ENCODE results near the gene LRMDA. TPM values are rescaled to one million over a fixed set of nuclear protein-coding genes. Genes with fewer than 3 reads are reported as not detected.
"Not testable (repeated sequence)": the region's sequence is repeated elsewhere in the genome, so short reads cannot be mapped to it uniquely, and the experiment has no call there.

Gene LRMDA
- polyA plus RNA-seq, 1 donor (not counting 4 experiments of a cell fraction or from before 2014, with no cell fraction given): not detected

- TF ChIP-seq CTCF (optimal IDR thresholded peaks at IDR 0.05 in 1 of 3, IDR thresholded peaks at IDR 0.05 in 1 of 3, conservative IDR thresholded peaks at IDR 0.05 in 1 of 3; ENCODE audit: extremely low read depth in 1 of 3, insufficient read depth in 2 of 3, low read length in 3 of 3): no peak
- TF ChIP-seq EZH2 (IDR thresholded peaks at IDR 0.05; ENCODE audit: low read length): no peak
- dilution Hi-C loops (cut with MboI; ENCODE audit: extremely low pct_ligation_motif_present, low sequenced_read_pairs): no loop called here
- no peak overlapping the region for H3K9ac ChIP-seq (ENCODE audit: control insufficient read depth, extremely low read depth, insufficient read depth, low read length)
Measured at GRCh38 chr10:75605096-75605495, 173.7 kb downstream of the LRMDA start.

GRCh38 chr10:75605795-75606194 is 174.4 kb downstream of the LRMDA start:
- H2AFZ ChIP-seq (ENCODE audit: control insufficient read depth, low read length); H3K4me3 ChIP-seq (ENCODE audit: control insufficient read depth in 2 of 3, extremely low read depth in 1 of 3, insufficient read depth in 2 of 3, low read depth in 1 of 3, low read length in 3 of 3); FAIRE-seq; H3K9ac ChIP-seq (ENCODE audit: control insufficient read depth, extremely low read depth, insufficient read depth, low read length); H3K4me2 ChIP-seq (ENCODE audit: control insufficient read depth, extremely low read depth, insufficient read depth, low read depth, low read length); H4K20me1 ChIP-seq (ENCODE audit: control insufficient read depth, extremely low read depth, insufficient read depth, low read length); H3K9me1 ChIP-seq (ENCODE audit: control insufficient read depth, extremely low read depth, insufficient read depth, low read length); H3K4me1 ChIP-seq (ENCODE audit: control insufficient read depth, extremely low read depth, insufficient read depth, low read length); H3K27me3 ChIP-seq (ENCODE audit: control insufficient read depth, extremely low read depth, insufficient read depth, low read length); H3K9me3 ChIP-seq (ENCODE audit: control insufficient read depth, low read depth, low read length); DNase-seq (ENCODE audit: low read depth, low spot score); H3K27ac ChIP-seq (ENCODE audit: control insufficient read depth, insufficient read depth, low read length); H3K79me2 ChIP-seq (ENCODE audit: control insufficient read depth, insufficient read depth, low read length); H3K36me3 ChIP-seq (ENCODE audit: control insufficient read depth in 2 of 2, extremely low read depth in 1 of 2, insufficient read depth in 2 of 2, low read length in 2 of 2); dilution Hi-C loops (cut with MboI; ENCODE audit: extremely low pct_ligation_motif_present, low sequenced_read_pairs): not testable (repeated sequence)

More at GRCh38 chr10:75605096-75605495, 173.7 kb downstream of the LRMDA start:
- H3K9me3 ChIP-seq (ENCODE audit: control insufficient read depth, low read depth, low read length): no peaks in the 10 kb centered on the region
- no peak overlapping the region for H2AFZ ChIP-seq (ENCODE audit: control insufficient read depth, low read length)
- no peaks in the 10 kb centered on the region for H3K27me3 ChIP-seq (ENCODE audit: control insufficient read depth, extremely low read depth, insufficient read depth, low read length)
- no peaks in the 10 kb centered on the region for H3K79me2 ChIP-seq (ENCODE audit: control insufficient read depth, insufficient read depth, low read length)
- FAIRE-seq: no peak
- H3K36me3 ChIP-seq (ENCODE audit: control insufficient read depth in 2 of 2, extremely low read depth in 1 of 2, insufficient read depth in 2 of 2, low read length in 2 of 2): no peaks in the 10 kb centered on the region
- no peaks in the 10 kb centered on the region for H3K4me1 ChIP-seq (ENCODE audit: control insufficient read depth, extremely low read depth, insufficient read depth, low read length)
- DNase-seq (ENCODE audit: low read depth, low spot score): no peak
- no peaks in the 10 kb centered on the region for H3K9me1 ChIP-seq (ENCODE audit: control insufficient read depth, extremely low read depth, insufficient read depth, low read length)
- H3K27ac ChIP-seq (ENCODE audit: control insufficient read depth, insufficient read depth, low read length): no peak overlapping the region
- H3K4me2 ChIP-seq (ENCODE audit: control insufficient read depth, extremely low read depth, insufficient read depth, low read depth, low read length): no peak overlapping the region
- H3K4me3 ChIP-seq (ENCODE audit: control insufficient read depth in 2 of 3, extremely low read depth in 1 of 3, insufficient read depth in 2 of 3, low read depth in 1 of 3, low read length in 3 of 3): no peak overlapping the region
- no peaks in the 10 kb centered on the region for H4K20me1 ChIP-seq (ENCODE audit: control insufficient read depth, extremely low read depth, insufficient read depth, low read length)

- no peak overlapping the region for H3K4me2 ChIP-seq (ENCODE audit: control insufficient read depth, extremely low read depth, insufficient read depth, low read depth, low read length)
- FAIRE-seq: no peak
- dilution Hi-C loops (cut with MboI; ENCODE audit: extremely low pct_ligation_motif_present, low sequenced_read_pairs): no loop called here
- no peak for DNase-seq (ENCODE audit: low read depth, low spot score)
- no peaks in the 10 kb centered on the region for H3K79me2 ChIP-seq (ENCODE audit: control insufficient read depth, insufficient read depth, low read length)
- TF ChIP-seq CTCF (optimal IDR thresholded peaks at IDR 0.05 in 1 of 3, IDR thresholded peaks at IDR 0.05 in 1 of 3, conservative IDR thresholded peaks at IDR 0.05 in 1 of 3; ENCODE audit: extremely low read depth in 1 of 3, insufficient read depth in 2 of 3, low read length in 3 of 3) (no peak), EZH2 (IDR thresholded peaks at IDR 0.05; ENCODE audit: low read length) (no peak)
- no peaks in the 10 kb centered on the region for H3K36me3 ChIP-seq (ENCODE audit: control insufficient read depth in 2 of 2, extremely low read depth in 1 of 2, insufficient read depth in 2 of 2, low read length in 2 of 2)
- no peaks in the 10 kb centered on the region for H3K9me1 ChIP-seq (ENCODE audit: control insufficient read depth, extremely low read depth, insufficient read depth, low read length)
- no peaks in the 10 kb centered on the region for H3K9me3 ChIP-seq (ENCODE audit: control insufficient read depth, low read depth, low read length)
- H3K4me3 ChIP-seq (ENCODE audit: control insufficient read depth in 2 of 3, extremely low read depth in 1 of 3, insufficient read depth in 2 of 3, low read depth in 1 of 3, low read length in 3 of 3): no peak overlapping the region
- no peak overlapping the region for H3K27ac ChIP-seq (ENCODE audit: control insufficient read depth, insufficient read depth, low read length)
- H3K4me1 ChIP-seq (ENCODE audit: control insufficient read depth, extremely low read depth, insufficient read depth, low read length): no peaks in the 10 kb centered on the region
- H3K27me3 ChIP-seq (ENCODE audit: control insufficient read depth, extremely low read depth, insufficient read depth, low read length): no peaks in the 10 kb centered on the region
- H4K20me1 ChIP-seq (ENCODE audit: control insufficient read depth, extremely low read depth, insufficient read depth, low read length): no peaks in the 10 kb centered on the region
- H2AFZ ChIP-seq (ENCODE audit: control insufficient read depth, low read length): no peak overlapping the region
- H3K9ac ChIP-seq (ENCODE audit: control insufficient read depth, extremely low read depth, insufficient read depth, low read length): no peak overlapping the region
Measured at GRCh38 chr10:75606203-75606779, 174.9 kb downstream of the LRMDA start.

Data from keratinocyte (primary cell).